HepG2 (cell line): Measurements from ENCODE around the gene RASA2. TPM values are rescaled to one million over a fixed set of nuclear protein-coding genes. Genes with fewer than 3 reads are reported as not detected.

Source experiments
- ATAC-seq: fragments of 200-7000 bp; cut with Tn5 transposase; 3 replicates; pipeline ENCODE4 v1.9.1; 2020; ENCODE audit warnings: mild to moderate bottlenecking, moderate library complexity
- BruUV-seq: library from RNA; stranded (reverse); fragments of 400-500 nt; replicated peaks from 2 replicates; lab custom pipeline; 2021; lab: Mats Ljungman, UMichigan
- CTCF ChIA-PET: fragments of 300-600 bp; formaldehyde crosslinking; extraction: SDS; loops from one replicate; lab custom pipeline; 2021; ENCODE audit warnings: low total read pairs, inconsistent platforms, low intra/inter-chr PET ratio; lab: Yijun Ruan, JAX
- POLR2A ChIA-PET: fragments of 350-600 bp; sonication (Branson Sonifier 250); formaldehyde crosslinking; loops from one replicate; lab custom pipeline; 2020; ENCODE audit warnings: antibody characterized with exemption, inconsistent platforms; lab: Yijun Ruan, JAX
- DNase-seq: peaks from one replicate; pipeline ENCODE4 v3.0.0-alpha.2; 2015; ENCODE audit warnings: low spot score
- FAIRE-seq: peaks from 3 replicates; lab custom pipeline; 2011; peaks lifted over from hg19 to GRCh38; lab: Jason Lieb, UNC
- H2AFZ ChIP-seq: one replicate; pipeline ENCODE4 v1.6.1; 2011; ENCODE audit warnings: low read length, inconsistent platforms
- H3K27ac ChIP-seq: fragments of 300-600 bp; 3 replicates; pipeline ENCODE4 v1.8.0; 2011; ENCODE audit warnings: mixed run types, mild to moderate bottlenecking, mixed read lengths, low read length, inconsistent platforms; ENCODE audit not compliant: insufficient read depth; ENCODE audit errors: extremely low read length
- H3K27me3 ChIP-seq, 2 experiments: fragments of 200-600 bp in 1 of 2; 2 replicates in 1 of 2; 3 replicates in 1 of 2; pipeline versions ENCODE4 v1.6.0 to v1.8.0; 2011; ENCODE audit warnings: low read length in 2 of 2, mild to moderate bottlenecking in 2 of 2, moderate library complexity in 2 of 2, inconsistent platforms in 1 of 2; ENCODE audit not compliant: insufficient read depth in 2 of 2, control insufficient read depth in 1 of 2
- H3K36me3 ChIP-seq, 2 experiments: fragments of 200-600 bp in 1 of 2; replicated peaks in 1 of 2; 2 replicates in 1 of 2; 3 replicates in 1 of 2; pipeline versions ENCODE4 v1.5.1 to v1.8.0; 2011; ENCODE audit warnings: low read length in 2 of 2, inconsistent platforms in 1 of 2; ENCODE audit not compliant: insufficient read depth in 2 of 2, control insufficient read depth in 1 of 2
- H3K4me1 ChIP-seq: 2 replicates; pipeline ENCODE4 v1.5.1; 2012; ENCODE audit warnings: low read length, inconsistent platforms; ENCODE audit not compliant: insufficient read depth
- H3K4me2 ChIP-seq: 2 replicates; pipeline ENCODE4 v1.6.0; 2011; ENCODE audit warnings: low read depth, low read length, inconsistent platforms
- H3K4me3 ChIP-seq, 3 experiments: fragments of 200-600 bp in 1 of 3; sonication (generic), shearing (Covaris generic) in 1 of 3; replicated peaks in 1 of 3; 2 replicates each; pipeline ENCODE4 v1.5.1; 2011 to 2016; ENCODE audit warnings: low read length in 3 of 3, inconsistent platforms in 2 of 3, low read depth in 2 of 3, mild to moderate bottlenecking in 2 of 3, control low read depth in 1 of 3, mixed read lengths in 1 of 3; ENCODE audit not compliant: insufficient read depth in 1 of 3
- H3K79me2 ChIP-seq: one replicate; pipeline ENCODE4 v1.6.1; 2011; ENCODE audit warnings: low read length, inconsistent platforms; ENCODE audit not compliant: insufficient read depth
- H3K9ac ChIP-seq: 2 replicates; pipeline ENCODE4 v1.6.0; 2011; ENCODE audit warnings: mild to moderate bottlenecking, low read depth, low read length, inconsistent platforms; ENCODE audit not compliant: insufficient read depth
- H3K9me3 ChIP-seq: 2 replicates; pipeline ENCODE4 v1.5.1; 2012; ENCODE audit warnings: mild to moderate bottlenecking, low read length
- H4K20me1 ChIP-seq: 2 replicates; pipeline ENCODE4 v1.6.0; 2011; ENCODE audit warnings: inconsistent platforms, mild to moderate bottlenecking, low read length, moderate library complexity; ENCODE audit not compliant: insufficient read depth
- ATF3 ChIP-seq: sonication (generic); formaldehyde crosslinking; IDR thresholded peaks from 2 replicates; pipeline ENCODE4 v1.4.0; 2020; ENCODE audit warnings: missing genetic modification reagents
- CSRNP1 ChIP-seq: sonication (generic); formaldehyde crosslinking; IDR thresholded peaks from 2 replicates; pipeline ENCODE4 v1.8.1; 2023; ENCODE audit warnings: mild to moderate bottlenecking, missing genetic modification reagents
- KDM3A ChIP-seq: IDR thresholded peaks from 2 replicates; pipeline ENCODE4 v1.6.1; 2018; ENCODE audit warnings: low read depth, missing compliant biosample characterization
- RERE ChIP-seq: IDR thresholded peaks from 2 replicates; pipeline ENCODE4 v1.6.1; 2016; ENCODE audit warnings: low read depth, missing genetic modification reagents, missing compliant biosample characterization
- TEAD3 ChIP-seq: optimal IDR thresholded peaks from 2 replicates; pipeline ENCODE3; 2016; ENCODE audit warnings: borderline replicate concordance
- ZBTB7B ChIP-seq: sonication (generic); formaldehyde crosslinking; IDR thresholded peaks from 2 replicates; pipeline ENCODE4 v1.4.0; 2020; ENCODE audit warnings: missing genetic modification reagents
- ZNF652 ChIP-seq: IDR thresholded peaks from 2 replicates; pipeline ENCODE4 v1.6.1; 2016; ENCODE audit warnings: low read depth, borderline replicate concordance
- ZNF790 ChIP-seq: sonication (generic); formaldehyde crosslinking; IDR thresholded peaks from 2 replicates; pipeline ENCODE4 v1.8.0; 2022; ENCODE audit warnings: missing genetic modification reagents, mild to moderate bottlenecking, borderline replicate concordance
- WGBS: methylation state at CpG from one replicate; pipeline ENCODE4 v1.1.6; 2017; ENCODE audit warnings: low lambda C conversion rate; 5-methylcytosine and 5-hydroxymethylcytosine counted together
- in situ Hi-C: cut with HindIII; loops from 2 replicates; pipeline ENCODE4 v1.10.0; 2017; ENCODE audit warnings: low pct_unique_long_range_greater_than_20kb; ENCODE audit not compliant: extremely low pct_ligation_motif_present
- intact Hi-C: fragments of 100-400 bp; cut with micrococcal nuclease; formaldehyde crosslinking; loops from one replicate; pipeline ENCODE4 v1.10.0; 2022; ENCODE audit not compliant: unreplicated experiment
- polyA plus RNA-seq, 8 experiments: library from polyadenylated mRNA; depleted of rRNA in 3 of 8; stranded (reverse) in 7 of 8; unstranded in 1 of 8; fragments of >200 nt; fragmentation: Illumina TruSeq in 4 of 8; extraction: Trizol in 4 of 8; gene quantifications; 2 replicates each; pipeline versions ENCODE4 v1.2.1 to v1.2.3, GENCODE V29; 2011 to 2016; ENCODE audit warnings: low read depth in 4 of 8, missing spikeins in 1 of 8, mixed read lengths in 1 of 8; ENCODE audit not compliant: insufficient read depth in 1 of 8
- total RNA-seq, 5 experiments: library from RNA; depleted of rRNA; stranded (reverse); fragments of >200 nt; fragmentation: Illumina TruSeq; extraction: Trizol; gene quantifications; 2 replicates each; pipeline ENCODE4 v1.2.3, GENCODE V29; 2016; ENCODE audit warnings: low read depth in 1 of 5
- TF ChIP-seq, protein P1 (sequence below): fragments of 450-650 bp; IDR thresholded peaks from 2 replicates; pipeline ENCODE4 v1.6.1; 2016

Gene RASA2
- total and polyA plus RNA-seq, 2 of the 13 experiments (the other 11 are each of a cell fraction or from before 2014, with no cell fraction given) = 5.4 to 8.5 TPM

- intact Hi-C loops = loop anchor here (5.0 to 10.0 kb wide), 4 partner anchors 70 to 265 kb away; partner anchors contain the start of gene RNF7
- H3K36me3 ChIP-seq = no peaks in the 10 kb centered on the region
- BruUV-seq = no TSS peak
- WGBS = 53% methylated on average over 8 of the region's 8 CpGs
- H3K79me2 ChIP-seq = no peaks in the 10 kb centered on the region
- in situ Hi-C loops = no loop called here
- peak; percentile 66 for FAIRE-seq
- no peaks in the 10 kb centered on the region for H3K27me3 ChIP-seq
- peak overlapping the region; percentile 79 for H2AFZ ChIP-seq
- DNase-seq = peak; percentile 69
- peaks cover 49% of the 10 kb centered on the region for H3K4me1 ChIP-seq
- H3K9ac ChIP-seq = no peak overlapping the region
- no peak overlapping the region for H3K27ac ChIP-seq
- H3K4me3 ChIP-seq = peak overlapping the region in 1 of 3 experiments; percentile 50; a peak in 2 of 6 replicates
- ATAC-seq = peak; percentile 89
- ChIA-PET POLR2A (interaction anchor here (0.8 kb wide), 1 partner anchor 14 kb away, joined by 3 read pairs; no protein-coding TSS in a partner anchor), CTCF (no interaction called here)
- H4K20me1 ChIP-seq = no peaks in the 10 kb centered on the region
- H3K9me3 ChIP-seq = no peaks in the 10 kb centered on the region
- peak overlapping the region; percentile 80 for H3K4me2 ChIP-seq
- TF ChIP-seq, protein P1, sequence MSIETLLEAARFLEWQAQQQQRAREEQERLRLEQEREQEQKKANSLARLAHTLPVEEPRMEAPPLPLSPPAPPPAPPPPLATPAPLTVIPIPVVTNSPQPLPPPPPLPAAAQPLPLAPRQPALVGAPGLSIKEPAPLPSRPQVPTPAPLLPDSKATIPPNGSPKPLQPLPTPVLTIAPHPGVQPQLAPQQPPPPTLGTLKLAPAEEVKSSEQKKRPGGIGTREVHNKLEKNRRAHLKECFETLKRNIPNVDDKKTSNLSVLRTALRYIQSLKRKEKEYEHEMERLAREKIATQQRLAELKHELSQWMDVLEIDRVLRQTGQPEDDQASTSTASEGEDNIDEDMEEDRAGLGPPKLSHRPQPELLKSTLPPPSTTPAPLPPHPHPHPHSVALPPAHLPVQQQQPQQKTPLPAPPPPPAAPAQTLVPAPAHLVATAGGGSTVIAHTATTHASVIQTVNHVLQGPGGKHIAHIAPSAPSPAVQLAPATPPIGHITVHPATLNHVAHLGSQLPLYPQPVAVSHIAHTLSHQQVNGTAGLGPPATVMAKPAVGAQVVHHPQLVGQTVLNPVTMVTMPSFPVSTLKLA = no peak
- TF ChIP-seq ATF3 (CRISPR knock-in tag) = no peak
- no peak for TF ChIP-seq RERE (CRISPR knock-in tag)
- no peak for TF ChIP-seq CSRNP1
- TF ChIP-seq TEAD3 = peak; percentile 27
- no peak for TF ChIP-seq ZNF652
- TF ChIP-seq ZBTB7B = no peak
- no peak for TF ChIP-seq KDM3A (CRISPR knock-in tag)
- no peak for TF ChIP-seq ZNF790 (CRISPR knock-in tag)
Observed at GRCh38 chr3:141646760-141647561, 160.1 kb downstream of the RASA2 start.
